Tibial nerve (tissue), 4 donors: ENCODE measurements around the gene ENPP4. TPM values are rescaled to one million over a fixed set of nuclear protein-coding genes. Genes with fewer than 3 reads are reported as not detected.
"Not testable (repeated sequence)": the region's sequence is repeated elsewhere in the genome, so short reads cannot be mapped to it uniquely, and the experiment has no call there.

Experiments
- DNase-seq, 2 donors: peaks; one replicate each; pipeline ENCODE4 v3.0.0-alpha.2; 2019; ENCODE audit warnings: low spot score in 2 of 2
- H3K27ac ChIP-seq, 4 donors: fragments of 200-600 bp; sonication (generic) in 3 of 4; one replicate each; pipeline ENCODE4 v1.5.1; 2017 to 2019; ENCODE audit warnings: mild to moderate bottlenecking in 1 of 4
- H3K27me3 ChIP-seq, 2 donors: fragments of 200-600 bp; sonication (generic) in 1 of 2; one replicate each; pipeline versions ENCODE4 v1.5.1 to v1.6.0; 2017 to 2019
- H3K36me3 ChIP-seq, 3 donors: fragments of 200-600 bp; sonication (generic); one replicate each; pipeline ENCODE4 v1.5.1; 2018 to 2019
- H3K4me1 ChIP-seq, 4 donors: fragments of 200-600 bp; sonication (generic) in 3 of 4; one replicate each; pipeline ENCODE4 v1.5.1; 2017 to 2019
- H3K4me3 ChIP-seq, 4 donors: fragments of 200-600 bp; sonication (generic) in 3 of 4; one replicate each; pipeline ENCODE4 v1.5.1; 2017 to 2019; ENCODE audit warnings: mild to moderate bottlenecking in 1 of 4, moderate library complexity in 1 of 4
- H3K9me3 ChIP-seq, 4 donors: fragments of 200-600 bp; sonication (generic) in 3 of 4; one replicate each; pipeline ENCODE4 v1.5.1; 2017 to 2019
- CTCF ChIP-seq, 5 experiments: fragments of 200-600 bp in 3 of 5; fragments of 450-650 bp in 2 of 5; sonication (generic) in 3 of 5; IDR thresholded peaks; one replicate each; pipeline ENCODE4 v1.5.1; 2016 to 2019; ENCODE audit warnings: antibody characterized with exemption in 5 of 5, mild to moderate bottlenecking in 3 of 5, moderate library complexity in 2 of 5
- EP300 ChIP-seq, 2 donors: sonication (generic); formaldehyde crosslinking; IDR thresholded peaks; one replicate each; pipeline ENCODE4 v1.6.1; 2017; ENCODE audit warnings: antibody characterized with exemption in 2 of 2, mild to moderate bottlenecking in 1 of 2
- POLR2A ChIP-seq, 2 donors: fragments of 450-650 bp; IDR thresholded peaks; one replicate each; pipeline ENCODE4 v1.6.1; 2017; ENCODE audit warnings: antibody characterized with exemption in 2 of 2, mild to moderate bottlenecking in 2 of 2, moderate library complexity in 2 of 2
- WGBS, 2 donors: methylation state at CpG; one replicate each; pipeline ENCODE4 v1.1.5; 2018; 5-methylcytosine and 5-hydroxymethylcytosine counted together
- total RNA-seq, 4 donors: library from RNA; depleted of rRNA; stranded (reverse); fragments of >200 nt; gene quantifications; one replicate each; pipeline ENCODE4 v1.1.0, GENCODE V29; 2016

ENPP4 gene
- total RNA-seq, 4 donors from 2014 or later, result 13.8 to 22.0 (median 18.9) TPM

DNA sequence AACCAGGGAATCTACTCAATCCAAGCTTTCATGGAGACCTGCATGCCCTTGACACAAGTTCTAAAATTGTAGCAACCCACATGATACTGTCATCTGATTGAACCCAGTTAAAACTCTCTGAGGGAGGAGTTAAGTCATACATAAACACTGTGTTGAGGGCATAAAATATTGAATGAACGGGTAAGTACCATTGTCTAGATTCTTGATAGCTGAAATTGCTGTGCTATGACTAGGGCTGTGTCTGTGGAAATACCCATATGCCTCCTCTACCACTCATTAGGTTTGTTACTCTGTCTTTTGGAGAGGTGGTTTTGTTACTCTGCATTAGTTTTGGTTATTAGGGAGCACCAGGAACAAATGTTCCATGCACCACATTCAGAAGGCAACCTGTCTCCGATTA lies 7.6 kb downstream of the ENPP4 start:
- TF ChIP-seq POLR2A (IDR thresholded peaks at IDR 0.05) (no peak), CTCF (IDR thresholded peaks at IDR 0.05) (no peak)
- Histone ChIP-seq H3K27me3 (no peaks in the 10 kb centered on the region), H3K36me3 (no peaks in the 10 kb centered on the region), H3K4me1 (peaks cover 0 to 7% (median 0%) of the 10 kb centered on the region in 4 donors), H3K27ac (no peak overlapping the region), H3K4me3 (no peak overlapping the region), H3K9me3 (no peaks in the 10 kb centered on the region)
- 73 to 82% methylated on average over 2 of the region's 2 CpGs for WGBS, 2 donors
- DNase-seq, result no peak

DNA sequence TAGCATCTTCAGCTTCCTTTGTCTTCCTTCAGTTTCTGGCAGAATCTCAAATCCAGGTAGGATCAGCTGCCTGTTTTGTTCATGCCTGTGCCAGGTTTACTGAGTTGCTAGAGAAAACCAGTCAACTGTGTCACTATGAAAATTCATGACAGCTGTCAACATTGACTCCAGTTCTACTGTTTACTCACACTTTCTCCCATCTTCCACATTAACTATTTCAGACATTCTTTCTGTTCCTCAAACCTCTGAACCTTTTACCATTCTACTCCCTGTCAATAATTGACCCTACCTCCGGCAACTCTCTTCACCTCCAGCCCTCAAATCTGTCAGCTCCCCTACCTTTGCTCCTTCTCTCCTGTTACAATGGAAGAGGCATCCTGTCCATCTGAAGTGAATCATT lies 8.5 kb downstream of the ENPP4 start:
- H3K27ac ChIP-seq, result no peak overlapping the region
- no peak for TF ChIP-seq EP300 (IDR thresholded peaks at IDR 0.05)
- no peak for TF ChIP-seq CTCF (IDR thresholded peaks at IDR 0.05)
- no peak for TF ChIP-seq POLR2A (IDR thresholded peaks at IDR 0.05)
- H3K36me3 ChIP-seq, result no peaks in the 10 kb centered on the region
- 82 to 91% methylated on average over 1 of the region's 1 CpG for WGBS, 2 donors
- H3K27me3 ChIP-seq, result no peaks in the 10 kb centered on the region
- DNase-seq, result no peak
- peaks cover 0 to 4% (median 0%) of the 10 kb centered on the region in 4 donors for H3K4me1 ChIP-seq
- H3K9me3 ChIP-seq, result no peaks in the 10 kb centered on the region
- H3K4me3 ChIP-seq, result no peak overlapping the region

GRCh38 chr6:46144270-46144669 lies 14.5 kb downstream of the ENPP4 start:
- TF ChIP-seq EP300 (IDR thresholded peaks at IDR 0.05), result no peak
- no peak for TF ChIP-seq CTCF (IDR thresholded peaks at IDR 0.05)
- no peak for TF ChIP-seq POLR2A (IDR thresholded peaks at IDR 0.05)
- Histone ChIP-seq H3K4me3 (no peak overlapping the region), H3K27me3 (no peaks in the 10 kb centered on the region), H3K9me3 (no peaks in the 10 kb centered on the region), H3K27ac (no peak overlapping the region), H3K36me3 (no peaks in the 10 kb centered on the region), H3K4me1 (peaks cover 0 to 10% (median 0%) of the 10 kb centered on the region in 4 donors)
- no peak for DNase-seq
- WGBS, 2 donors, result 45 to 64% methylated on average over 1 of the region's 1 CpG

- not testable (repeated sequence) for H3K36me3 ChIP-seq, H3K4me1 ChIP-seq, H3K27me3 ChIP-seq, H3K27ac ChIP-seq, H3K9me3 ChIP-seq, H3K4me3 ChIP-seq, DNase-seq
- 94 to 95% methylated on average over 3 of the region's 3 CpGs for WGBS, 2 donors
Observed at GRCh38 chr6:46149066-46149465, 19.3 kb downstream of the ENPP4 start.

DNA sequence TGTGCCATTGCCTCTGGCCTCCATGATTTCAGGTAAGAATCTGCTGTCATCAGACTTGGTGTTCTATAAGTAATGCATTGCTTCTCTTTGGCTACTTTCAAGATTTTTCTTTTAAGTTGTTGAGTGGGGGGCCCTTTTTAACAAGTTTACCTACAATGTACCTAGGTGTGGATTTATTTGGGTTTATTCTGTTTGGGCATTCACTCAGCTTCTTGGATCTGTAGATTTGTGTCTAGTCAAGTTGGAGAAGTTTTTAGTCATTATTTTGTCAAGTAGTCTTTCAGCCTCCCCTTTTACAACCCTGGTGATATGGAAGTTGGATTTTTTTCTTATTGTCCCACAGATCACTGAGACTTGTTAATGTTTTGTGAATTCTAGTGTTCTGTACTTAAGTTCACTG lies 26.9 kb downstream of the ENPP4 start:
- Histone ChIP-seq H3K4me1 (no peaks in the 10 kb centered on the region), H3K36me3 (no peaks in the 10 kb centered on the region)

More for the DNA sequence above, 26.9 kb downstream of the ENPP4 start:
- no peak for TF ChIP-seq CTCF (IDR thresholded peaks at IDR 0.05)
- TF ChIP-seq POLR2A (IDR thresholded peaks at IDR 0.05), result no peak
- TF ChIP-seq EP300 (IDR thresholded peaks at IDR 0.05), result no peak
- no peaks in the 10 kb centered on the region for H3K9me3 ChIP-seq
- H3K27me3 ChIP-seq, result no peaks in the 10 kb centered on the region
- no peak overlapping the region for H3K27ac ChIP-seq
- H3K4me3 ChIP-seq, result no peak overlapping the region
- DNase-seq, result no peak
